DND-41 (cell line): ENCODE data around the gene RAB7A.

Experiments
- ATAC-seq: fragments of 200-7000 bp; cut with Tn5 transposase; 3 replicates; pipeline ENCODE4 v1.9.1; 2021; ENCODE audit warnings: low read depth; ENCODE audit not compliant: insufficient read depth
- DNase-seq: peaks from one replicate; pipeline ENCODE4 v3.0.0-alpha.2; 2020
- H2AFZ ChIP-seq: 2 replicates; pipeline ENCODE4 v1.6.0; 2012; ENCODE audit warnings: low read depth, low read length
- H3K27ac ChIP-seq: 2 replicates; pipeline ENCODE4 v1.5.1; 2012; ENCODE audit warnings: low read length, inconsistent platforms
- H3K27me3 ChIP-seq: fragments of 200-600 bp; sonication (generic); 2 replicates; pipeline ENCODE4 v1.6.0; 2012; ENCODE audit warnings: low read length, mild to moderate bottlenecking, inconsistent platforms; ENCODE audit not compliant: insufficient read depth, poor library complexity
- H3K36me3 ChIP-seq: 2 replicates; pipeline ENCODE4 v1.5.1; 2012; ENCODE audit warnings: low read length, inconsistent platforms; ENCODE audit not compliant: insufficient read depth
- H3K4me1 ChIP-seq: 2 replicates; pipeline ENCODE4 v1.5.1; 2012; ENCODE audit warnings: mild to moderate bottlenecking, low read length; ENCODE audit not compliant: insufficient read depth
- H3K4me2 ChIP-seq: 2 replicates; pipeline ENCODE4 v1.6.0; 2012; ENCODE audit warnings: mild to moderate bottlenecking, moderate library complexity, low read length, inconsistent platforms; ENCODE audit not compliant: insufficient read depth
- H3K4me3 ChIP-seq, 2 experiments: fragments of 200-600 bp in 1 of 2; shearing (Covaris generic) in 1 of 2; 2 replicates each; pipeline ENCODE4 v1.5.1; 2012 to 2016; ENCODE audit warnings: inconsistent platforms in 2 of 2, low read length in 2 of 2, mild to moderate bottlenecking in 2 of 2, low read depth in 1 of 2, moderate library complexity in 1 of 2
- H3K79me2 ChIP-seq: 2 replicates; pipeline ENCODE4 v1.6.0; 2012; ENCODE audit warnings: low read length, inconsistent platforms; ENCODE audit not compliant: insufficient read depth
- H3K9ac ChIP-seq: 2 replicates; pipeline ENCODE4 v1.6.0; 2012; ENCODE audit warnings: low read depth, mild to moderate bottlenecking, inconsistent platforms, low read length, moderate library complexity
- H3K9me3 ChIP-seq: 2 replicates; pipeline ENCODE4 v1.5.1; 2012; ENCODE audit warnings: low read length, moderate library complexity, mild to moderate bottlenecking, inconsistent platforms; ENCODE audit not compliant: insufficient read depth, severe bottlenecking
- H4K20me1 ChIP-seq: 2 replicates; pipeline ENCODE4 v1.6.0; 2012; ENCODE audit warnings: low read length; ENCODE audit not compliant: insufficient read depth
- CTCF ChIP-seq: IDR thresholded peaks from 2 replicates; pipeline ENCODE4 v1.5.1; 2012; ENCODE audit warnings: borderline replicate concordance, low read length, moderate library complexity, mild to moderate bottlenecking; ENCODE audit not compliant: poor library complexity, severe bottlenecking; ENCODE audit errors: extremely low read depth
- EZH2 ChIP-seq: IDR thresholded peaks from 3 replicates; pipeline ENCODE4 v1.6.1; 2012; ENCODE audit warnings: borderline replicate concordance, low read depth, mild to moderate bottlenecking, moderate library complexity, low read length, inconsistent platforms; ENCODE audit not compliant: severe bottlenecking

RAB7A gene

GRCh38 chr3:128788268-128788869 lies 62.4 kb downstream of the RAB7A start:
- Histone ChIP-seq H3K9ac (no peak overlapping the region), H3K9me3 (no peaks in the 10 kb centered on the region), H4K20me1 (peaks cover 76% of the 10 kb centered on the region), H3K4me1 (peaks cover 13% of the 10 kb centered on the region; the same call in 1 of the 2 replicates), H3K27me3 (no peaks in the 10 kb centered on the region), H3K27ac (peak overlapping the region; percentile 2; the same call in 1 of the 2 replicates), H3K79me2 (peaks cover 95% of the 10 kb centered on the region), H3K36me3 (0 out of 2 replicates have a peak, but pooled peaks cover 12% of the 10 kb centered on the region), H3K4me2 (no peak overlapping the region), H3K4me3 (no peak overlapping the region), H2AFZ (no peak overlapping the region)
- TF ChIP-seq EZH2: no peak
- TF ChIP-seq CTCF: no peak
- no peak for ATAC-seq
- DNase-seq: no peak

GRCh38 chr3:128794067-128794768 lies 68.2 kb downstream of the RAB7A start:
- Histone ChIP-seq H3K9ac (no peak overlapping the region), H3K36me3 (peaks cover 40% of the 10 kb centered on the region), H3K4me1 (no peaks in the 10 kb centered on the region), H2AFZ (no peak overlapping the region), H3K27ac (no peak overlapping the region), H3K4me2 (no peak overlapping the region), H3K4me3 (no peak overlapping the region), H3K27me3 (no peaks in the 10 kb centered on the region), H3K9me3 (no peaks in the 10 kb centered on the region), H4K20me1 (peaks cover 52% of the 10 kb centered on the region), H3K79me2 (peaks cover 82% of the 10 kb centered on the region)
- no peak for DNase-seq
- TF ChIP-seq EZH2: no peak
- no peak for TF ChIP-seq CTCF
- no peak for ATAC-seq

- no peak overlapping the region for H3K27ac ChIP-seq
- no peak overlapping the region for H3K4me3 ChIP-seq
These were observed 69.0 kb downstream of the RAB7A start for GRCh38 chr3:128794770-128795649.

More at GRCh38 chr3:128794770-128795649, 69.0 kb downstream of the RAB7A start:
- Histone ChIP-seq H3K9me3 (no peaks in the 10 kb centered on the region), H2AFZ (no peak overlapping the region), H3K27me3 (no peaks in the 10 kb centered on the region), H4K20me1 (peaks cover 47% of the 10 kb centered on the region), H3K36me3 (peaks cover 48% of the 10 kb centered on the region), H3K79me2 (peaks cover 80% of the 10 kb centered on the region), H3K4me2 (no peak overlapping the region), H3K9ac (no peak overlapping the region), H3K4me1 (no peaks in the 10 kb centered on the region)
- peak; percentile 98 for ATAC-seq
- TF ChIP-seq EZH2: no peak
- TF ChIP-seq CTCF: peak; percentile 85
- DNase-seq: peak; percentile 64
